ENCODE measurements around the gene TAS2R20.

The TAS2R20 gene

GRCh38 chr12:10957741-10958140 is 40.4 kb downstream of the TAS2R20 start:
- DNase-seq, result no peak

GRCh38 chr12:10956085-10956484 is 42.0 kb downstream of the TAS2R20 start:
- DNase-seq, result no peak

GRCh38 chr12:10952645-10953044 is 45.5 kb downstream of the TAS2R20 start:
- no peak for DNase-seq

All from NCI-H446 treated with DMSO at 0.1 percent for 48 hours (cell line).